ENCODE measurements around the gene RPL36AL. TPM values are rescaled to one million over a fixed set of nuclear protein-coding genes. Genes with fewer than 3 reads are reported as not detected.
A peak's percentile ranks its signal among the peaks of the same experiment; 100 is the strongest.

RPL36AL gene
- total and polyA plus RNA-seq, 4 donors = 147 to 724 (median 365) TPM

DNA sequence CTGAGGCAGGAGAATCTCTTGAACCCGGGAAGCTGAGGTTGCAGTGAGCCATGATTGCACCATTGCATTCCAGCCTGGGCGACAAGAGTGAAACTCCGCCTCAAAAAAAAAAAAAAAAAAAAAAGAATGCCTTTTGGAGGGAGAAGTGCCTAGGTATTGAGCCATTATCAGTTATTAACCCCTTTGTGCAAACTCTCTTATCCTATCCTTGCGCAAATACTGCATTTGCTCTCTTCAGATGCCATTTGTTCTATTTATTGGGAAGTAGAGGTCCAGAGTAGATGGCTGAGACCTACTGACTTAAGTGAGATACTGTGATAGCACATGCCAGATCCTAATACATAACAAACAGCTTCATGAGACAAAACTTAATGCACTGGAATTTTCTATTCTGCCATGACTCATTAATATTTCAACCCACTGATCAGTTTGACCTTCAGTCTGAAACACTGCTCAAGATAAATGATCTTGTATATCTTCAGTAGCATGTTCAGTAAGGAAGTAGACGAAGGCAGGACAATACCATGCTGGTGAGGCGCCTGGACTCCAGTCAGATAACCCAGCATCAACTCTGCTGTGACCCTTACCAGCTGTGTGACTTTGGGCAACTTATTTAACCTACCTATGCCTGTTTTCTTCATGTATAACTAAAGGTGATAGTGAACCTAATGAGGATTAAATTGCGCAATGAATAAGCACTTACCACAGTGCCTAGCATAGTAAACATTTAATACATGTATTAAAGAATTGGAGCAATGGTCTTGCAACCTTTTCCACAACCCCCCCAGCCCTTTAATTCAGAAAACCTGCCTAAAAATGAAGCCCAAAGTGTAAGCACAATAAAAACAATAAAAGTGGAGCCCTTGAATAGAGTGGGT is 20.4 kb upstream of the RPL36AL start:
- 91 to 95% methylated on average over 7 of the region's 7 CpGs for WGBS, 2 donors
- no peak overlapping the region for H3K27ac ChIP-seq (ENCODE audit: low read depth in 1 of 2, low read length in 2 of 2)
- no peak overlapping the region for H3K4me3 ChIP-seq (ENCODE audit: low read length in 2 of 2)
- peaks cover 0 to 3% of the 10 kb centered on the region in 2 donors for H3K4me1 ChIP-seq (ENCODE audit: control insufficient read depth in 1 of 2, insufficient read depth in 2 of 2, low read length in 2 of 2)
- DNase-seq (no peak), ATAC-seq (ENCODE audit: low FRiP score) (no peak)
- no peaks in the 10 kb centered on the region for H3K27me3 ChIP-seq (ENCODE audit: control insufficient read depth in 1 of 2, insufficient read depth in 2 of 2, low read length in 1 of 2)
- intact Hi-C loops (cut with DNase I) = no loop called here
- H3K9me3 ChIP-seq (ENCODE audit: control insufficient read depth, low read length) = no peaks in the 10 kb centered on the region
- no peaks in the 10 kb centered on the region for H3K36me3 ChIP-seq (ENCODE audit: control insufficient read depth in 1 of 2, insufficient read depth in 2 of 2, low read length in 1 of 2)

DNA sequence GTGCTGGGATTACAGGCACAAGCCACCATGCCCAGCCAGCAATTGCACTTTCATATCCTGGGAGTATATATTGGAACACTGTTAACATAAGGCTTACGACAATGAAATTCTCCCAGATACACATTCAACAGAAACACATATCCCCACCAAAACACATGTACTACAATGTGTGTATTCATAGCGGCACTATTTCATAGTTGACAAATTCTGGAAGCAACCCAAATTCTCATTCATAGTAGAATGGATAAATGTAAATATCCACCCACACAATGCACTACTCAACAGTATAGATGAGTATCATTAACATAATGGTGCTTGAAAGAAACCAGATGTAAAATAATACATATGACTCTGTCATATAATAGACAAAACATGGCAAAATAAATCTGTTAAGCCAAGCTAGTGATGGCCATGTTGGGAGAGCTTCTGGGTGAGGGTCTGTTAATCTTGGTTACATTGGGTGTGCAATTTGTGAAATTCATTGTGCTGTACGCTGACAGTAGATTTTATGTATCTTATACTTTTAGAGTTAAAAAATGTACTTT is 17.2 kb upstream of the RPL36AL start:
- DNase-seq (no peak), ATAC-seq (ENCODE audit: low FRiP score) (no peak)
- H3K36me3 ChIP-seq (ENCODE audit: control insufficient read depth in 1 of 2, insufficient read depth in 2 of 2, low read length in 1 of 2) = no peaks in the 10 kb centered on the region
- intact Hi-C loops (cut with DNase I) = loop anchor here (5.0 to 10.0 kb wide), 2 partner anchors 55 to 217 kb away; partner anchors contain the start of genes NEMF (in 2 of the 2) and KLHDC1 (in 1 of the 2)
- no peak overlapping the region for H3K4me3 ChIP-seq (ENCODE audit: low read length in 2 of 2)
- H3K9me3 ChIP-seq (ENCODE audit: control insufficient read depth, low read length) = no peaks in the 10 kb centered on the region
- peaks cover 0 to 3% of the 10 kb centered on the region in 2 donors for H3K4me1 ChIP-seq (ENCODE audit: control insufficient read depth in 1 of 2, insufficient read depth in 2 of 2, low read length in 2 of 2)
- no peak overlapping the region for H3K27ac ChIP-seq (ENCODE audit: low read depth in 1 of 2, low read length in 2 of 2)
- 86 to 87% methylated on average over 3 of the region's 3 CpGs for WGBS, 2 donors
- H3K27me3 ChIP-seq (ENCODE audit: control insufficient read depth in 1 of 2, insufficient read depth in 2 of 2, low read length in 1 of 2) = no peaks in the 10 kb centered on the region

DNA sequence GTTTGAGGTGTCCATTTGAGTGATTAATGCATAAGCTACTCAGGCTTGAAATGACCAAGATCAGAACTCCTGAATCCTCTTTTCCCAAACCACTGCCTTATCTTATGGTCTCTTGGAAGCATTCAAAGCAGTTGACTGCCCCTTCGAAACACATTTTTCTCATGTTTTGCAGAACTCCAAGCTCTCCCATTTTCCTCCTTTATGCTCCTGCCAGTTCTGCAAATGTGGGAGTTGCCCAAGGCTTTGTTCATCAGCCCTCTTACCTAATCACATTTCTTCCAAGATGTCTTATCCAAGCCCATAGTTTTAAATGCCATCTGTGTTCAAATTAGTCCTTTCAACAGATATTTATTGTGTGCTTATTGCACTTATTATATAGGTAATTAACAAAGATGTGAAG is 16.4 kb upstream of the RPL36AL start:
- DNase-seq (no peak), ATAC-seq (ENCODE audit: low FRiP score) (no peak)
- Histone ChIP-seq H3K27ac (ENCODE audit: low read depth in 1 of 2, low read length in 2 of 2) (no peak overlapping the region), H3K27me3 (ENCODE audit: control insufficient read depth in 1 of 2, insufficient read depth in 2 of 2, low read length in 1 of 2) (no peaks in the 10 kb centered on the region), H3K9me3 (ENCODE audit: control insufficient read depth, low read length) (no peaks in the 10 kb centered on the region), H3K36me3 (ENCODE audit: control insufficient read depth in 1 of 2, insufficient read depth in 2 of 2, low read length in 1 of 2) (no peaks in the 10 kb centered on the region), H3K4me1 (ENCODE audit: control insufficient read depth in 1 of 2, insufficient read depth in 2 of 2, low read length in 2 of 2) (peaks cover 0 to 5% of the 10 kb centered on the region in 2 donors), H3K4me3 (ENCODE audit: low read length in 2 of 2) (no peak overlapping the region)
- intact Hi-C loops (cut with DNase I) = loop anchor here (5.0 to 10.0 kb wide), 2 partner anchors 55 to 218 kb away; partner anchors contain the start of genes NEMF (in 2 of the 2) and KLHDC1 (in 1 of the 2)
- WGBS, 2 donors = 71 to 82% methylated on average over 1 of the region's 1 CpG

DNA sequence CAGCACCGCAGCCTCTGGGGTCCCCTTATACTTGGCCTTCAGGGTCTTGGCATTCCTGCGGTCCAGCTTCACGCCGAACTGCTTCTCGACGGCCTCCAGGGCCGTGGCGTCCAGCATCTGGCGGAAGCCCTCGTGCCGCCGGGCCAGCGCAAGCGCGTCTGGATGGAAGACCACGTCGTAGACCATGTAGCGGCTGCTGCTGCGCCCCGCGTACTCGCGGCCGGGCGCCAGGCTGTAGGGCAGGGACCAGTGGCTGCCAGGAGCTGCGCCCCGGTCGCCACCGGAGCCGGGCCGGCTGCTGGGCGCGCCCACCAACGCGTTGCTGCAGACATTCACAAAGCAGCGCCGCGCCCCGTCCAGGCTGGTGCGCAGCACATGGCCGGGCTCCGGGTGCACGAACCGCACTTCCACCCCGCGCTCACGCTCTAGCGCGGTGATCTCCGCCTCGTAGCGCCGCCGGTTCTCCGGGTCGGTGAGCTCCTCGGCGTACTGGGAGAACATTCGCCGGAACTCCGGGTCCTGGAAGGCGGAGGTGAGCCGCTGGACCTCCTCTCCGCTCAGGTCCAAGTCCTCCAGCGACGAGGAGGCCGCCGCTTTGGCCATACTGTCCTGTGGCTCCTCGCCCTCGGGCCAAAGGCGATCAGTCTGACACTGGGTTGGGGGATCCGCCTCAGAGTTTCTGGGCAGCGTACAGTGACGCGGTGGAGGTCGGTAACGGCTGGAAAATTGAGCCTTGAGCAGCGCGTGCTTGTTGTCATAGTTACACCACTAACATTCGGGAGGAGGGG is 14.3 kb upstream of the RPL36AL start, which contains the start of gene DNAAF2:
Gene DNAAF2, minus strand, starts transcription at position 698 of the 788 bp plus-strand sequence. Its CDS starts 95 bp downstream, at position 603.
- Histone ChIP-seq H3K4me1 (ENCODE audit: control insufficient read depth in 1 of 2, insufficient read depth in 2 of 2, low read length in 2 of 2) (peaks cover 0 to 5% of the 10 kb centered on the region in 2 donors), H3K36me3 (ENCODE audit: control insufficient read depth in 1 of 2, insufficient read depth in 2 of 2, low read length in 1 of 2) (no peaks in the 10 kb centered on the region), H3K27me3 (ENCODE audit: control insufficient read depth in 1 of 2, insufficient read depth in 2 of 2, low read length in 1 of 2) (no peaks in the 10 kb centered on the region), H3K27ac (ENCODE audit: low read depth in 1 of 2, low read length in 2 of 2) (peak within 1 kb of the TSS; percentile 8 to 64), H3K4me3 (ENCODE audit: low read length in 2 of 2) (peak within 1 kb of the TSS; percentile 58 to 81), H3K9me3 (ENCODE audit: control insufficient read depth, low read length) (no peaks in the 10 kb centered on the region)
- WGBS, 2 donors = 0 to 1% methylated on average over 69 to 80 of the region's 80 CpGs
- intact Hi-C loops (cut with DNase I) = loop anchor here (2.0 to 10.0 kb wide), 3 partner anchors 58 to 220 kb away; partner anchors contain the start of genes KLHDC1 (in 2 of the 2), NEMF (in 2 of the 2) and KLHDC2 (in 1 of the 2)
- peak; percentile 71 to 87 for DNase-seq
- ATAC-seq (ENCODE audit: low FRiP score) = peak; percentile 78

DNA sequence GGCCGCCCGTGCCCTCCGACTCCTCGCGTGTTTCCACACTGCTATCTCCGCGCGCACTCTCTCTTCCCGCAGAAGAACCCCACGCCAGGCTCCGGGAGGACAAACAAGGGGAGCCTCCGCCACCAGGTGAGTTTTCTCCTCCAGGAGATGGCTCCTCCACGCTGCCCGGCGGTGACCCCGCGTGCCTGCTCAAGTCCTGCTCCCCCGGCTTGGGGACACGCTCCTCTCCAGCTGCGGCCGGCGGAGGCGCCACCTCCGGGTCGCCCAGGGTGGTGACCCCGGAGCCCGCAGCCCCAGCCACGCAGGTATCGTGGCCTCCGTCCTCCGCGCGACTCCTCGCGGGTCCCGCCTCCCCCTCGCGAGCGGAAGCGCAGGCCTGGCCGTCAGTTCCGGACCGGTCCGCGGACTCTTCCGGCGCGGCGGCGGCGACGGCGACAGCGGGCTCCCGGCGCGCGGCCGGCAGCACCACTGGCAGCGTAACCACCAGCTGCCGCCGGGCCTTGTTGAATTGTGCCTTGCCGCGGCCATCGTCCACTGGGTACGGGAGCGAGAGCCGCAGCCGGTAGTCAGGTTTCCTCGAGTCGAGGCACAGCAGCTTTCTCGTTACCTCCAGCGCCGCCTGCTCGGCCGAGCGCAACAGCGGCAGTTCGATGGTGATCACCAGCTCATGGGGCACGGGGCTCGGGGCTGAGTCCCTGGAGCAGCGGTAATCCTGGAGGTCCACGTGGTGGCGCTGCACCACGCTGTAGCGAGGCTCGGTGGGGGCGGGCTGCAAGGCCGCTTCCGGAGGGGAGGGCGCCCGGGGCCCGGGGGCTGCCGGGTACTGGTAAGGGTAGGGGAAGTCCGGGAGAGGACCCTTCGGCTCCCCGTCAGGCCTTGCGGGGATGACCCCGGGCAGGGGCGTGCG is 13.5 kb upstream of the RPL36AL start:
- WGBS, 2 donors = 0% methylated on average over 94 to 101 of the region's 101 CpGs
- no peaks in the 10 kb centered on the region for H3K36me3 ChIP-seq (ENCODE audit: control insufficient read depth in 1 of 2, insufficient read depth in 2 of 2, low read length in 1 of 2)
- intact Hi-C loops (cut with DNase I) = loop anchor here (2.0 to 10.0 kb wide), 3 partner anchors 58 to 221 kb away; partner anchors contain the start of genes NEMF (in 2 of the 2), KLHDC1 (in 1 of the 2) and KLHDC2 (in 1 of the 2)
- peak overlapping the region; percentile 58 to 81 for H3K4me3 ChIP-seq (ENCODE audit: low read length in 2 of 2)
- ATAC-seq (ENCODE audit: low FRiP score) = peak; percentile 98
- H3K27me3 ChIP-seq (ENCODE audit: control insufficient read depth in 1 of 2, insufficient read depth in 2 of 2, low read length in 1 of 2) = no peaks in the 10 kb centered on the region
- no peaks in the 10 kb centered on the region for H3K9me3 ChIP-seq (ENCODE audit: control insufficient read depth, low read length)
- peak overlapping the region; percentile 8 to 66 for H3K27ac ChIP-seq (ENCODE audit: low read depth in 1 of 2, low read length in 2 of 2)
- peaks cover 0 to 5% of the 10 kb centered on the region in 2 donors for H3K4me1 ChIP-seq (ENCODE audit: control insufficient read depth in 1 of 2, insufficient read depth in 2 of 2, low read length in 2 of 2)
- DNase-seq = peak; percentile 96 to 97

DNA sequence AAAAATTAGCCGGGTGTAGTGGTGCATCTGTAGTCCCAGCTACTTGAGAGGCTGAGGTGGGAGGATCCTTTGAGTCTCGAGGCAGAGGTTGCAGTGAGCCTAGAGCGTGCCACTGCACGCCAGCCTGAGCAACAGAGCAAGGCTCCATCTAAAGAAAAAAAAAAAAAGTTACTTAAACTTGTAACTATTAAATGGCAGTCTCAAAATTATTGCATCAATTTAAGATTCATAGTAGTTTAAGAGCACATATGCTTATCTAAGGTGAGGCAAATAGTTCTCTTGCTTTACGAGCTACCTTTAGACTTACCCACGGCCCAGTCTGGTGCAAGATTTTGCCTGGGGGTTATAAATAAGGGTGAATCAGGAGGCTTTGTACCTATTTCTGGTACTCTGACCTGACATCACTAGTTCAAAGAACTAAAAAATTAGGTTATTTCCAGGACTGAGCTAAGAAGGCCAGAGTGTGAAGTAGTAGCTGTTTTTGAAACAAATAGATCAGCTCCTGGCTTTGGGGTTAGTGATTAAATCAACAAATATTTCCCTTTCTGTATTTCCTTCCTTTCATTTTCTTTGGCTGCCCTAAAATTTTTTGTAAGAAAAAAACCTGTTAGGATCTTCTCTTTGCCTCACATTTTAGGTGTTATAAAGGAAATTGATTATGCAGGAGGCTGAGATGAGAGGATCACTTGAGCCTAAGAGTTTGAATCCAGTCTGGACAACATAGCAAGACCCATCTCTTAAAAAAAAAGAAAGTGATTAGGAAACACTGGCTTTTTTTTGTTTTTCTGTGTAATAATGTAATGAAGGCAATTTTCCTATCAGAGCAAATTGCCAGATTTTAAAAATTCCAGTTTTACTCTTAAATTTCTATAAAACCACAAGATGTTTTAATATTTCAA is 3.8 kb upstream of the RPL36AL start:
- no peak overlapping the region for H3K4me3 ChIP-seq (ENCODE audit: low read length in 2 of 2)
- no peaks in the 10 kb centered on the region for H3K27me3 ChIP-seq (ENCODE audit: control insufficient read depth in 1 of 2, insufficient read depth in 2 of 2, low read length in 1 of 2)
- H3K27ac ChIP-seq (ENCODE audit: low read depth in 1 of 2, low read length in 2 of 2) = no peak overlapping the region
- H3K36me3 ChIP-seq (ENCODE audit: control insufficient read depth in 1 of 2, insufficient read depth in 2 of 2, low read length in 1 of 2) = no peaks in the 10 kb centered on the region
- ATAC-seq (ENCODE audit: low FRiP score) = no peak
- 79% methylated on average over 6 of the region's 6 CpGs for WGBS, 2 donors
- no peak for DNase-seq
- no peaks in the 10 kb centered on the region for H3K9me3 ChIP-seq (ENCODE audit: control insufficient read depth, low read length)
- intact Hi-C loops (cut with DNase I) = no loop called here
- H3K4me1 ChIP-seq (ENCODE audit: control insufficient read depth in 1 of 2, insufficient read depth in 2 of 2, low read length in 2 of 2) = peaks cover 0 to 4% of the 10 kb centered on the region in 2 donors

DNA sequence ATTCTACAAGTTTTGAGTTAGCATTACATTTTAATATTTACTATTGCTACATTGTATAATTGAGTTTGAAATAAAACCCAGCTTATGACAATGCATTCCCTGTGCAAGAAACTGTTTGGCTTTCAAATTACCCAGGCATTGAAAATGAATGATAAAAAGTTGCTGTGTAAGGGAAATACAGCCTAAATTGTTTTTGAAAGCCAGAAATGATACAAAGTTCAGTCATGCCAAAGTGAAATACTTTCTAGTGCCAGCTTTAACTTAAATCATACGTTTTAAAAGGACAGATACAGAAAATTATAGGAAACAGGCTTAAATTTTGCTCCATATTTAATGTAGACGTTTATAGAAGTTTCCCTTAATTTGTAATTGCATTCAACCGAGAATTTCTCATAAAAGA is 3.0 kb upstream of the RPL36AL start:
- ATAC-seq (ENCODE audit: low FRiP score) (no peak), DNase-seq (no peak)
- intact Hi-C loops (cut with DNase I) = no loop called here
- Histone ChIP-seq H3K27me3 (ENCODE audit: control insufficient read depth in 1 of 2, insufficient read depth in 2 of 2, low read length in 1 of 2) (no peaks in the 10 kb centered on the region), H3K9me3 (ENCODE audit: control insufficient read depth, low read length) (no peaks in the 10 kb centered on the region), H3K4me1 (ENCODE audit: control insufficient read depth in 1 of 2, insufficient read depth in 2 of 2, low read length in 2 of 2) (peaks cover 0 to 4% of the 10 kb centered on the region in 2 donors), H3K27ac (ENCODE audit: low read depth in 1 of 2, low read length in 2 of 2) (no peak overlapping the region), H3K36me3 (ENCODE audit: control insufficient read depth in 1 of 2, insufficient read depth in 2 of 2, low read length in 1 of 2) (no peaks in the 10 kb centered on the region), H3K4me3 (ENCODE audit: low read length in 2 of 2) (no peak overlapping the region)
- whole genome bisulfite sequencing, 2 donors = 45 to 48% methylated on average over 3 of the region's 3 CpGs
